HG02759 (cell line): ENCODE results near the gene GMEB2.
"Not testable (repeated sequence)": the region's sequence is repeated elsewhere in the genome, so short reads cannot be mapped to it uniquely, and the experiment has no call there.

ENCODE experiments used
- ATAC-seq: cut with Tn5 transposase; IDR thresholded peaks from one replicate; pipeline ENCODE4 v1.9.1; 2021; ENCODE audit warnings: mild to moderate bottlenecking, moderate library complexity; ENCODE audit not compliant: unreplicated experiment

GMEB2 gene

DNA sequence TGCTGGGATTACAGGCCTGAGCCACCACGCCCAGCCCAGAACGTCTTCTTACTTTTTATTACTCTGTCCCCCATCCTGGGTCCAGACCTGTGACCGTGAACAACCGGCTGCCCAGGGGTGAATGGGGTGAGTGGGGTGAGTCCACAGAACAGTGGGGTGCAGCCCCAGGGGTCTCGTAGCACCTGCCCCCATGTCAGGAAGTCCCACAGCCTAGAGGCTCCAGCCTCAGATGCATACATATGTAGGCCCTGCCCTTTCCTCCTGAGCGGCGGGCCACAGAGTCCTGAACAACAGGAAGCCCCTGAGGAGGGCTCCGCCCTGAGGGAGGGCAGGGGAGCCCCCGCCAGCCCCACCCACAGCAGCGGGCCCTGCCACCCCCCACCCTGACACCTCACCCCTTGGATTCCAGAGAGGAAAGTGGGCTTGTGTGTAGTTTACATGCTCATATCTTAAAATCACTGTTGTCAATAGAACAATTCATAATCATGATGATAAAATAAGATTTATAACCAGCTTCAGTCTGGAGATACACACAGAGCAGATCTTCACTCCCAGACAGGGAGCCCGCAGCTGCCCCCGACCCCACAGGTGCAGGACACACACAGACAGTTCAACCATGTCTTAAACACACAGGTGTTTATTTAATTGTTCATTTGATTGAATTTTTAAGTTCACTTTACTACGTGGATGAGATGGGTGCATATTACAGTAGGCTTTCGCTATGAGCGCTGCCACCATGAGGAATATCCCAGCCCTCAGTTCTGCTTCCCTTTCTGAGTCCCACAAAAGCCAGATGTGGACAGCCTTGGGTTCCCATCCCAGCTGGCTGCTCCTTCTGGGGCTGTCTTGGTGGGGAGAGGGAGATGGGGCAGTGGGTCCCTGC lies 12.4 kb upstream of the GMEB2 start:
- no peak for ATAC-seq

DNA sequence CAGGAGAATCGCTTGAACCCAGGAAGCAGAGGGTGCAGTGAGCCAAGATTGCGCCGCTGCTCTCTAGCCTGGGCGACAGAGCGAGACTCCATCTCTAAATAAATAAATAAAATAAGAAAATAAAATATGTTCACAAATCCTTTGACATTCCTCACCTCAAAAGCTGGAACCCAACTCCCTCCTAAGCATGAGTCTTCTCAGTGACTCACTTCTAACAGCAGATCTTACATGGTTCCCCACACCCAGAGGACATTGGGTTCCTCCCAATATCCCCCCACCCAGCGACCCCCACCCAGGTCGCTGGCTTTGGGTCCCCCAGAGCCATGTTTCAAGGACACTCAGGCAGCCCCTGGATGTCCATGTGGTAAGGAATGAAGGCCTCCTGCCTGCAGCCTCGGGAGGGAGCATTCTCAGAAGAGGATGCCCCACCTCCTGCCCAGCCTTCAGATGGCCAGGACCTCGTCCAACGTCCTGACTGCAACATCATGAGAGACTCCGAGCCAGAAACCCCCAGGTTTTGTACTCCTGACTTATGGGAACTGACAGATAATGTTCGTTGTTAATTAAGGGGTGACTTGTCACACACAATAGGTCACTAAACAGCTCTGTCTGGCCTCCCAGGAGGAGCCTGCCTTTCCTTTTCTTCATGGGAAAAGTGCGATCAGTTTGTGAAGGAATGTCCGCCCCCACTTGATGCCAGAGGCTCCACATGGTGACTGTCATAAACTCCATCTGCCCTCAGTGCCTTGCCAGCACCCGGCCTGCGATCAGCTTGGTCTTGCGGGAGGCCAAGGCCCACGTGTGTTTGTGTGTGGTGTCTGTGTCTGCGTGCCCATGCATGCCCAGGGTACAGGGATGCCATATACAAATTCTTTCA lies 10.1 kb upstream of the GMEB2 start:
- no peak for ATAC-seq

DNA sequence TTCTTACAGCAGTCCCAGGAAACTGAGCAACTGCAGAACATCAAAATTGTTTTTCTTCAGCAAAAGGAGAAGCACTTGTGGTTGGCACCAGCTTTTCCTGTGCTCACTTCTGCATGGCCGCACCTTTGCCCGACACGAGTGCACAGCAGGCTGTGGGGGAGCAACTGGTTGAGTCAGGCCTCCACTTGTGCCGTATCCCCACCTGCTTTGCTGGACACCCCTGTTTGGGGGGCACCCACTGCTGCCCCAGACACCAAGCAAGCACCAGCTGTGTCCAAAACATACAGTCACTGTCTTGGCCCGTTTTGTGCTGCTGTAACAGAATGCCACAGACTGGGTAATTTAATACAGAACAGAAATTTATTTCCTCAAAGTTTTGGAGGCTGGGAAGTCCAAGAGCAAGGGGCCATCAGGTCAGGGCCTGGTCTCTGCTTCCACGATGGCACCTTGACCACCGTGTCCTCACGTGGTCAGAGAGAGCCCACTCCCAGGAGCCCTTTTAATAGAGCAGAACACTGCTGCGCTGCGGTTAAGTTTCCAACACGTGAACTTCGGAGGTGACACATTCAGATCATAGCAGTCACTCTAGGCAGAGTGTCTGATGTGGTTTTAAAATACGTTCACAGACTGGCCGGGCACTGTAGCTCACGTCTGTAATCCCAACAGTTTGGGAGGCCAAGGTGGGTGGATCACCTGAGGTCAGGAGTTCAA lies 8.7 kb upstream of the GMEB2 start:
- ATAC-seq = peak; percentile 52

- no peak for ATAC-seq
Measured at GRCh38 chr20:63633732-63634131, 6.8 kb upstream of the GMEB2 start.

- ATAC-seq = not testable (repeated sequence)
Measured at GRCh38 chr20:63631426-63631825, 4.5 kb upstream of the GMEB2 start.

DNA sequence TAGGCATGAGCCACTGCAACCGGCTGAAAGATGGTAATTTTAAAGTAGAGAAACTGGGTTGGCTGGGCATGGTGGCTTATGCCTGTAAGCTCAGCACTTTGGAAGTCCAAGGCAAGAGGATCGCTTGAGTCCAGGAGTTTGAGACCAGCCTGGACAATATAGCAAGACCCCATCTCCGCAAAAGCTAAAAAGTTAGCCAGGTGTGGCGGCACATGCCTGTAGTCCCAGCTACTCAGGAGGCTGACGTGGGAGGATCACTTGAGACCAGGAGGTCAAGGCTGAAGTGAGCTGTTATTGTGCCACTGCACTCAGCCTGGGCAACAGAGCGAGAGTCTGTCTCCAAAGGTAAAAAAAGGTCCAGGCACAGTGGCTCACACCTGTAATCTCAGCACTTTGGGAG lies 4.1 kb upstream of the GMEB2 start:
- ATAC-seq = not testable (repeated sequence)

DNA sequence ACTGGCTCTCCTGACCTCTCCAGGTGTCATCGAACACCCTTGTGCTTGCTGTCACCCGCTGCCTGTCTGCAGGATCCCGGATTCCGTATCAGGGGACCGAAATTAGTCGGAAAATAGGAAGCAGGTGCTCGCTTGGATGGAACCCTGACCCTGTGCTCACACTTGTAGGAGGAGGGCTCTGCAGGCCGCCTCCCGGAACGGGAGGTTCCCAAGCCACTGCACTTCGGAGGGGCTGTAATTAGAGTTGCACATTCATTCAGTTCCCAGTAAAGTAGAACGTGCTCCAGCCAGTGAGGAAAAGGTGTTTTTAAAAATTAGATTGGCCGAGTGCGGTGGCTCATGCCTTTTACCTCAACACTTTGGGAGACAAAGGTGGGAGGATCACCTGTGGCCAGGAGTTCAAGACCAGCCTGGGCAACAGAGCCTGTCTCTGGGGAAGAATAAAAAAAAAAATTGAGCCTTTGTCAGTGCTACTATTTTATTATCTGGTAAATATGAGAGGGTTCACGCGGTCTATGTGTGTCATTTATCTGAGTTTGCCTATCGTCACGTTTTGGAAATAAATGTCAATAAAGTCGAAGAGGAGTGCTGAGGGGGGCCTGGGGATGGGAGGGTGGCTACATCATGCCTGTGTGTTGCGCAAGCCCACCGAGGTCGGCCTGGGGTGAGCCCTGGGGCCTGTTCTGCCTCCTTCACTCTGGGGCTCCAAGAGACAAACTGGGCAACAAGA lies 1.5 kb upstream of the GMEB2 start:
- ATAC-seq = no peak

DNA sequence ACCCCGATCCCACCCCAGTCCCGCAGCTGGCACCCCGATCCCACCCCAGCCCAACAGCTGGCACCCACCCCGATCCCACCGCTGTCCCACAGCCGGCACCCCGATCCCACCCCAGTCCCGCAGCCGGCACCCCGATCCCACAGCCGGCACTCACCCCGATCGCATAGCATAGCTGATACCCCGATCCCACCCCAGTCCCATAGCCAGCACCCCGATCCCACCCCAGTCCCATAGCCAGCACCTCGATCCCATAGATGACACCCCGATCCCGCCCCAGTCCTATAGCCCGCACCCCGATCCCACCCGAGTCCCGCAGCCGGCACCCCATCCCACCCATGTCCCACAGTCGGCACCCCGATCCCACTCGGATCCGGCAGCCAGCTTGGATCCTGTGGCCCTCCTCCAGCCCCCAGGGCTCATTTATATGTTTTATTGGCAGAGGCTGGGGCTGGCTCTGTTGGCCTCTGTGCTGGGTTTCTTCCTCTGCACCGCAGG lies 897 bp upstream of the GMEB2 start:
- ATAC-seq = no peak

GRCh38 chr20:63627129-63627750 lies 339 bp upstream of the GMEB2 start:
- ATAC-seq = peak; percentile 81

- no peak for ATAC-seq
Measured at GRCh38 chr20:63625771-63626423, 1.0 kb downstream of the GMEB2 start.

DNA sequence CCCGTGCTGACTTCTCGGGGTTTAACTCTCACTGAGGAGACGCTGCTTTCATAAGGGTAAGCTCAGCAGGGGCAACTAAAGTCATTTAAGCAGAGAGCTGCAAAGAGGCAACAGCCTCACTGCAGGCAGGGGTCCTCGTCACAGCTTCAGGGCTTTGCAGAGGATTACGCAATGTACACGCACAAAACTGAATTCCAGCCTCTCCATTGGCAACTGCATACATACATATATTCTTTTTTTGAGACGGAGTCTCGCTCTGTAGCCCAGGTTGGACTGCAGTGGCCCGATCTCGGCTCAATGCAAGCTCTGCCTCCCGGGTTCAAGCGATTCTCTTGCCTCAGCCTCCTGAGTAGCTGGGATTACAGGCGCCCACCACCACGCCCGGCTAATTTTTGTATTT lies 2.4 kb downstream of the GMEB2 start:
- no peak for ATAC-seq

GRCh38 chr20:63622732-63623131 lies 4.2 kb downstream of the GMEB2 start:
- no peak for ATAC-seq

DNA sequence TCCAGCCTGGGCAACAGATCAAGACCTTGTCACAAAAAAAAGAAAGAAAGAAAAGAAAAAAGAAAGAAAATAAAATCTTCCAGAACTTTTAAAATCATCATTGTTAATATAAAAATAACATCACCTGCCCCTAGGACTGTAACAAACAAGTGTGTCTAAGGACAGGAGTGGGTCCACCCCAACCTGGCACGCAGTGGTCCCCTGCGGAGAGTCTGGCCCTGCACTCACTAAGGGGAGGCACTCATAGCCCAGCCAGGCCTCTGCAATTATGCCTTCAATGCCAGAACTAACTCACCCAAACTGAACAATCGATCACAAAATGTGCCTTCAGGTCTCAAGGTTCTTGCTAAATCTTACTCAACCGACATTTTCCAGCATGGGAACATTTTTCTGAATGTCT lies 4.8 kb downstream of the GMEB2 start:
- no peak for ATAC-seq

DNA sequence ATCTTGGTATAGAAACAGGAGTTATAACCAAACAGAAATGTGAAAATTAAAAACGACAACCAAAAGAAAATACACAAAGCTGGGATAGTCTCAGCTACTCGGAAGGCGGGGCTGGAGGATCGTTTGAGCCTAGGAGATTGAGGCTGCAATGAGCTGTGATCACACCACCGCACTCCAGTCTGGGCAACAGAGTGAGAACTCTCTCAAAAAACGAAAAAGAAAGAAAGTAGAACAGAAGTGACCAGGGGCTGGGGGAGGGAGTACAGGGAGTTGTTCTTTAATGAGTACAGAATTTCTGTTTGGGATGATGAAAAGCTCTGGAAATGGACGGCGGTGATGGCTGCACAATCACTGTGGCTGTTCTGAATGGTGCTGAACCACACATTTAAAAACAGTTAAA lies 5.9 kb downstream of the GMEB2 start:
- ATAC-seq = no peak

- ATAC-seq = no peak
Measured at GRCh38 chr20:63619505-63619904, 7.4 kb downstream of the GMEB2 start.

- no peak for ATAC-seq
Measured at GRCh38 chr20:63619086-63619485, 7.8 kb downstream of the GMEB2 start.

GRCh38 chr20:63618291-63618980 lies 8.5 kb downstream of the GMEB2 start:
- no peak for ATAC-seq

DNA sequence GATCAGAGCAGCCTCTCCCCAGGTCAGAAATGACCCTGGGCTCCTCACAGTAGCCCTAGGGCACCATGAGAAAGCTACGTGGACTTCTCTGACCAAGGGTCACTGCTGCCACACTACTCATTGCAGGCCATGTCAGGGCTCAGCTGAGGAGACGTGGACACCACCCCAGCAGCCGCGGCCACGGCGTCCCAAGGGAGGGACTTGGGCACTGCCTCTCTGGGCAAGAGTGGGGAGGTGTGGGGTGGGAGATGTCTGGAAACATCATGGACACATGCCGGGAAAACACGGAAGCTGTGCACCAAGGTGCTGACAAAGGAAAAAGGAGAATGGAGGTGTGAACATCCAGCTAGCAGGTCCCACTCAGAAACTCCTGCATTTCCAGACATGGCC lies 9.0 kb downstream of the GMEB2 start:
- ATAC-seq = no peak
